SU-DHL-6 (cell line): ENCODE data around the gene GUCY1A2.

ENCODE experiments used
- EZH2phosphoT487 ChIP-seq: fragments of 200-600 bp; sonication (generic), shearing (Covaris generic); conservative IDR thresholded peaks from 2 replicates; pipeline ENCODE4 v1.6.1; 2018; ENCODE audit warnings: mild to moderate bottlenecking, antibody characterized with exemption, low read length, moderate library complexity, mixed read lengths
- TF ChIP-seq, protein P1 (sequence below): fragments of 200-600 bp; sonication (generic); IDR thresholded peaks from one replicate; pipeline ENCODE4 v1.5.1; 2017; ENCODE audit warnings: antibody characterized with exemption, mild to moderate bottlenecking, low read length, moderate library complexity; ENCODE audit not compliant: insufficient read depth, poor library complexity, severe bottlenecking

DNA sequence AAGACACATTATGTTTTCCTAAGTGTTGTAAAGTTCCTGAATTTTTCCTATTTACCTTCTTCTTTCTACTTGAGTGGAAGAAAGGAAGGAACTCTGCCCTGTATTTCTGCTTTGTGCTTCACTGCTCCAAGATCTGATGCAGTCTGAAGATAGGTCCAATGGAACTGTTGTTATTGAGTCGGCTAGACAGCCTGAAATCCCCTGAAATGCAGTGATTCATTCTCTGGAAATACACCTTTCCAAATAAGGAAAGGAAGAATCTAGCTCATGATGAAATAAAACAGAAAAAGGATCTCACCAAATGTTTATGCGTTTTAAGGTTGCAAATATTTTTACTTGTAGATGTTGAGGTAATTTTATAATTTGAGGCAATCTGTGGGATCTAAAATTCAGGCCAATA lies 322.8 kb downstream of the GUCY1A2 start:
- TF ChIP-seq, protein P1, sequence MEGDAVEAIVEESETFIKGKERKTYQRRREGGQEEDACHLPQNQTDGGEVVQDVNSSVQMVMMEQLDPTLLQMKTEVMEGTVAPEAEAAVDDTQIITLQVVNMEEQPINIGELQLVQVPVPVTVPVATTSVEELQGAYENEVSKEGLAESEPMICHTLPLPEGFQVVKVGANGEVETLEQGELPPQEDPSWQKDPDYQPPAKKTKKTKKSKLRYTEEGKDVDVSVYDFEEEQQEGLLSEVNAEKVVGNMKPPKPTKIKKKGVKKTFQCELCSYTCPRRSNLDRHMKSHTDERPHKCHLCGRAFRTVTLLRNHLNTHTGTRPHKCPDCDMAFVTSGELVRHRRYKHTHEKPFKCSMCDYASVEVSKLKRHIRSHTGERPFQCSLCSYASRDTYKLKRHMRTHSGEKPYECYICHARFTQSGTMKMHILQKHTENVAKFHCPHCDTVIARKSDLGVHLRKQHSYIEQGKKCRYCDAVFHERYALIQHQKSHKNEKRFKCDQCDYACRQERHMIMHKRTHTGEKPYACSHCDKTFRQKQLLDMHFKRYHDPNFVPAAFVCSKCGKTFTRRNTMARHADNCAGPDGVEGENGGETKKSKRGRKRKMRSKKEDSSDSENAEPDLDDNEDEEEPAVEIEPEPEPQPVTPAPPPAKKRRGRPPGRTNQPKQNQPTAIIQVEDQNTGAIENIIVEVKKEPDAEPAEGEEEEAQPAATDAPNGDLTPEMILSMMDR = no peak
- TF ChIP-seq EZH2phosphoT487 = no peak
